HUES48 (cell line): ENCODE data around the gene IGFBP7.

Source experiments
- H3K27ac ChIP-seq: one replicate; pipeline ENCODE4 v1.7.0; 2013; ENCODE audit warnings: low read depth, low read length, inconsistent platforms
- H3K27me3 ChIP-seq: 2 replicates; pipeline ENCODE4 v1.6.1; 2013; ENCODE audit warnings: mild to moderate bottlenecking, low read length; ENCODE audit not compliant: control insufficient read depth, insufficient read depth
- H3K36me3 ChIP-seq: 2 replicates; pipeline ENCODE4 v1.6.1; 2013; ENCODE audit warnings: low read length; ENCODE audit not compliant: control insufficient read depth, insufficient read depth
- H3K4me1 ChIP-seq: 2 replicates; pipeline ENCODE4 v1.6.1; 2013; ENCODE audit warnings: mild to moderate bottlenecking, low read length; ENCODE audit not compliant: control insufficient read depth, insufficient read depth
- H3K4me3 ChIP-seq: 2 replicates; pipeline ENCODE4 v1.5.1; 2013; ENCODE audit warnings: mild to moderate bottlenecking, low read depth, low read length
- H3K9ac ChIP-seq: 2 replicates; pipeline ENCODE4 v1.6.1; 2013; ENCODE audit warnings: mild to moderate bottlenecking, low read depth, low read length, moderate library complexity
- H3K9me3 ChIP-seq: 2 replicates; pipeline ENCODE4 v1.6.1; 2013; ENCODE audit warnings: low read length; ENCODE audit not compliant: control insufficient read depth, insufficient read depth

The IGFBP7 gene

GRCh38 chr4:56986952-56987351 lies 123.2 kb downstream of the IGFBP7 start:
- Histone ChIP-seq H3K4me3 (no peak overlapping the region), H3K9ac (no peak overlapping the region), H3K4me1 (no peaks in the 10 kb centered on the region), H3K9me3 (no peaks in the 10 kb centered on the region), H3K27me3 (no peaks in the 10 kb centered on the region), H3K36me3 (peaks cover 63% of the 10 kb centered on the region), H3K27ac (no peak overlapping the region)

GRCh38 chr4:56986192-56986591 lies 124.0 kb downstream of the IGFBP7 start:
- Histone ChIP-seq H3K9ac (no peak overlapping the region), H3K4me1 (no peaks in the 10 kb centered on the region), H3K27ac (no peak overlapping the region), H3K9me3 (no peaks in the 10 kb centered on the region), H3K27me3 (no peaks in the 10 kb centered on the region), H3K4me3 (no peak overlapping the region), H3K36me3 (peaks cover 55% of the 10 kb centered on the region)

GRCh38 chr4:56981795-56982201 lies 128.4 kb downstream of the IGFBP7 start:
- H3K4me1 ChIP-seq = no peaks in the 10 kb centered on the region
- no peaks in the 10 kb centered on the region for H3K27me3 ChIP-seq
- no peaks in the 10 kb centered on the region for H3K9me3 ChIP-seq
- H3K36me3 ChIP-seq = peaks cover 12% of the 10 kb centered on the region
- H3K9ac ChIP-seq = no peak overlapping the region
- H3K27ac ChIP-seq = no peak overlapping the region
- H3K4me3 ChIP-seq = no peak overlapping the region
